Measurements from ENCODE around the gene DDB1. TPM values are rescaled to one million over a fixed set of nuclear protein-coding genes. Genes with fewer than 3 reads are reported as not detected.

The DDB1 gene
- total RNA-seq, 4 donors from 2014 or later = 105 to 144 (median 127) TPM

DNA sequence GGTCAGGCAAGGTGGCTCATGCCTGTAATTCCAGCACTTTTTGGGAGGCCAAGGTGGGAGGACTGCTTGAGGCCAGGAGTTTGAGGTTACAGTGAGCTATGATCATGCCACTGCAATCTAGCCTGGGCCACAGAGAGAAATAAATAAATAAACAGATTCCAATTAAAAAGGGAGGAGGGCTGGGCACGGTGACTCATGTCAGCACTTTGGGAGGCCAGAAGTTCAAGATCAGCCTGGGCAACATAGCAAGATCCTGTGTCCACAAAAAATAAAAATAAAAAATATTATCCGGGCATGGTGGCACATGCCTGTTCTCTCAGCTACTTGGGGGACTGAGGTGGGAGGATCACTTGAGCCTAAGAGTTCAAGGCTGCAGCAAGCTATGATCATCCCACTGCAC is 21.3 kb upstream of the DDB1 start:
- TF ChIP-seq, protein P1, sequence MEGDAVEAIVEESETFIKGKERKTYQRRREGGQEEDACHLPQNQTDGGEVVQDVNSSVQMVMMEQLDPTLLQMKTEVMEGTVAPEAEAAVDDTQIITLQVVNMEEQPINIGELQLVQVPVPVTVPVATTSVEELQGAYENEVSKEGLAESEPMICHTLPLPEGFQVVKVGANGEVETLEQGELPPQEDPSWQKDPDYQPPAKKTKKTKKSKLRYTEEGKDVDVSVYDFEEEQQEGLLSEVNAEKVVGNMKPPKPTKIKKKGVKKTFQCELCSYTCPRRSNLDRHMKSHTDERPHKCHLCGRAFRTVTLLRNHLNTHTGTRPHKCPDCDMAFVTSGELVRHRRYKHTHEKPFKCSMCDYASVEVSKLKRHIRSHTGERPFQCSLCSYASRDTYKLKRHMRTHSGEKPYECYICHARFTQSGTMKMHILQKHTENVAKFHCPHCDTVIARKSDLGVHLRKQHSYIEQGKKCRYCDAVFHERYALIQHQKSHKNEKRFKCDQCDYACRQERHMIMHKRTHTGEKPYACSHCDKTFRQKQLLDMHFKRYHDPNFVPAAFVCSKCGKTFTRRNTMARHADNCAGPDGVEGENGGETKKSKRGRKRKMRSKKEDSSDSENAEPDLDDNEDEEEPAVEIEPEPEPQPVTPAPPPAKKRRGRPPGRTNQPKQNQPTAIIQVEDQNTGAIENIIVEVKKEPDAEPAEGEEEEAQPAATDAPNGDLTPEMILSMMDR (IDR thresholded peaks at IDR 0.05; ENCODE audit: low read depth) = no peak

DNA sequence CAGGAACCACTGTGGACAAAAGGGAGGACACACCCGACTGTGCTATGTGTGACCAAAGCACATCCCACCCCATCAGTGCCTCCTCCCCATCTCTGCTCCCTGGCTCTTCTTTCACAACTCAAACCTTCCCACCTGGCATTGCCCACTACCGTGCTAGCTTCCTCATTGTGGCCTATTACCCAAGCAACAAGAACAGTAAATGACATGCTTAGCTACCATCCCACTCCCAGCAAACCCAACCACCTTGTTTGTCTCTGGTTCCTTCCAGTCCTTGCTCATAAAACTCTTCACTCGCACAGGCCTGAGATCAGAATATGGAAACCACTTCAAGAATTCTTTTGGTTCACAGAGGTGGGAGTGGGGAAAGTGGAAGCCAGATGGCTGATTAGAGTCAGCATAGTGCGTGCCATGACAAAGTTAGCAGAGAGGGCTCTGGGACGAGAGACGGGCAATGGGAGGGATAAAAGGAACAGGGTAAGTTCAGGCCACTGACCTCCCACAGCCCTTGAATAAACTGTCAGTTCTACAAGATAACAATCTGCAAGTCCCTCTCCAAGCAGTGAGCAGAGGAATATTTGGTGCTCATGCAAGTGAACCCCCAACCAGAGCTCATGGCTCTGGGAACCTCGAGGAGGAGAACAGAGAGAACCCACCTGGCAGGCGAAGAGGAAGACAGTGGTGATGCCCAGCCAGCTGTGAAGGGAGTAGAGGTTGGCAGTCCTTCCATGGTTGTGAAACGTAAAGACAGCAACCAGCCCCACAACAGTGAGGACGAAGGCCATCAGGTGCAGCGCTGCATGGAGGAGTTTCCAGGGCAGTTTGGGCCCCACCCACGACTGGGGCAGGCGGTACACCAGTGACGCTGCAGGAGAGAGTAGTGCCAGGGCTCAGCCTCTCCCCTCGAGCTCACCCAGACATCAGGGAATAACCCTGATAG is 20.5 kb upstream of the DDB1 start:
- TF ChIP-seq, protein P1 (IDR thresholded peaks at IDR 0.05; ENCODE audit: low read depth) = no peak

DNA sequence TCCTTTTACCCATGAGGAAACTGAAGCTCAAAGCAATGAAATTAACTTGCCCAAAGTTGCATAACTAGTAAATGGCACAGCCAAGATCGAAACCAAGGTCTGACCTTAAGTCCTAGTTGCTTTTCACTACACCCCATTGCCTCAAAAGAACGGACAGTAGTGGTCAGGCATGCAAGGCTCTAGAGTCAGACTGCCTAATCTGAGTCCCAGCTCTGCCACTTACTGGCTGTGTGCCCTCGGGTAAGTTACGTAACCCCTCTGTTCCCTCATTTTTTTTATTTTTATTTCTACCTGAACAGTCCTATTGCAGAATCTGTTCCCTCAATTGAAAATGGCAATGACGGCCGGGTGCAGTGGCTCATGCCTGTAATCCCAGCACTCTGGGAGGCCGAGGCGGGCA is 19.1 kb upstream of the DDB1 start:
- TF ChIP-seq, protein P1 (IDR thresholded peaks at IDR 0.05; ENCODE audit: low read depth) = no peak

- TF ChIP-seq, protein P1 (IDR thresholded peaks at IDR 0.05; ENCODE audit: low read depth) = no peak
These were observed 17.9 kb upstream of the DDB1 start for GRCh38 chr11:61350803-61351202.

GRCh38 chr11:61350336-61350735 is 17.4 kb upstream of the DDB1 start:
- TF ChIP-seq, protein P1 (IDR thresholded peaks at IDR 0.05; ENCODE audit: low read depth) = no peak

- TF ChIP-seq, protein P1 (IDR thresholded peaks at IDR 0.05; ENCODE audit: low read depth) = no peak
These were observed 17.0 kb upstream of the DDB1 start for GRCh38 chr11:61349916-61350315.

GRCh38 chr11:61349189-61349751 is 16.4 kb upstream of the DDB1 start:
- TF ChIP-seq, protein P1 (IDR thresholded peaks at IDR 0.05; ENCODE audit: low read depth) = no peak

Measured in subcutaneous adipose tissue (tissue), 4 donors.